Amniotic epithelial cell (primary cell): ENCODE data around the gene ETV4.

Experiments
- DNase-seq: peaks from one replicate; pipeline ENCODE4 v3.0.0-alpha.2; 2010; ENCODE audit warnings: low read depth

Gene ETV4

DNA sequence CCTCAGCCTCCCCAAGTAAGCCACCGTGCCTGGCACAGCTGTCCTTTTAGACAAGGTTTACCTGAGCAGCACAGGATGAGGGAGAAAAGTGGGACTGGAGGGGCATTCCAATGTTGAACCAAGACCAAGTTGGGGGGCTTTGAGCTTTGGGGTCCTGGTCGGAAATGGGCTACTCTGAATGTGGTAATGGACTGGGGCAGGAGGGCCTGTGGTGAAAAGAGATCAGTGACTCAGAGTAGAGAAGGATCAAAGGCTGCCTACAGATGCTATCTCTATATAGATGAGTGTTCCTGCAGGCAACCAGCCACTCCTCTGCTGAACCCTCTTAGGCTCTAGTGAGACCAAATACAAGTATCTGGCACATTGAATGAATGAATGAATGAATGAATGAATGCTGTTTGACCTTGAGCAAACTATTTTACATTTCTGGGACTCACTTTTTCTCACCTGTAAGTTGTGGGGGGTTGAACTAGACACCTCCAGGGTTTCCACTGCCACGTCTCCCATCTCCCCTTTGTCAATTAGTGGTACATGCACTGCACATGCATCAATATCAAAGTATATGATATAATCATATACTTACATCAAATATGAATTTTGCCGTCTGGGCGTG is 26.3 kb upstream of the ETV4 start:
- DNase-seq = peak; percentile 55

DNA sequence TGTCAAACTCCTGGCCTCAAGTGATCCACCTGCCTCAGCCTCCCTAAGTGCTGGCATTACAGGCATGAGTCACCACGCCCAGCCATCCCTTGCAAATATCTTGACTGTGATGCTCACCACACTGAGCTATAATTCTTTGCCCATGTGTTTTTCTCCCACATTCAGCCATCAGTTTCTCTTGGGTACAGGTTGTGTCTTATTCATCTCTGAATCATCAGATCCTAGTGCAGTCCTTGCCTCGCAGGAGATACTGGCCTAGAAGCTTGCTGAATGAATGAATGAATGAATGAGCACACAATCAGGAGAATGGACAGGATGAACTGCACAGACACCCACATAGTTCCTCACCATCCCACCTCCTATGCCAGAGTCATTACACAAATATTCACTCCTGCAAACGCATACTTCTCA is 24.4 kb upstream of the ETV4 start:
- peak; percentile 95 for DNase-seq

- DNase-seq = no peak
Observed at GRCh38 chr17:43568506-43569082, 22.5 kb upstream of the ETV4 start.

GRCh38 chr17:43563600-43564594 is 17.8 kb upstream of the ETV4 start:
- DNase-seq = no peak

- DNase-seq = no peak
Observed at GRCh38 chr17:43562679-43563599, 16.8 kb upstream of the ETV4 start.

- no peak for DNase-seq
Observed at GRCh38 chr17:43560461-43561427, 14.6 kb upstream of the ETV4 start.

DNA sequence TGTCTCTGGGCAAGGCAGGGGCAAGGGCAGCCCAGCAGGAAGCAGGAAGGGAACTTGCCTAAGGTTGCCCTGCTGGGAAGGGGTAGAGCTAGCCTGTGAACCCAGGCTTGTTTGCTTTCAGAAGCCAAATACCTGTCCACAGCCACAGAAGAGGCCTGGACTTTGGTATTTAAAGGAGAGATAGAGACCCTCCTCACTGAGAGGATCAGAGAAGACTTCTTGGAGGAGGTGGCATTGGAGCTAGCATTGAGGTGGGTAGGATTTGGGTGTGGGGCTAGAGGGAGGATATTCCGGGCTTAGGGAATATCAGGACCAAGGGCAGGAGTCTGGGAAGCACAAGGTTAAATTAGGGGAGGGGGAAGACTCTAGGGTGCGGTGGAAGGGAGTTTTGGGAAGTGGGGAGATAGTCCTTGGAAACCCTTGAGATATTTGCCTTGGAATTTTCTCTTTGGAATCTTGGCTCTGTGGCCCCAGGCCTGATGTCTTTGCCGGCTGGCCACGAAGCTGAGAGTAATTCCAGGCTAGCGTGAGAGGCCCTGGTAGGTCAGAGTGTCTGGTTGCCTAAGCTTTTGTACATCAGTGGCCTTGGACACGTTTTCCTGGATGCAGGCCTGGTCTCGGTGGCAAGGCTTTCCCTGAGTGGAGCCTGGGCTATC is 13.1 kb upstream of the ETV4 start:
- no peak for DNase-seq

GRCh38 chr17:43558805-43559160 is 12.6 kb upstream of the ETV4 start:
- no peak for DNase-seq

DNA sequence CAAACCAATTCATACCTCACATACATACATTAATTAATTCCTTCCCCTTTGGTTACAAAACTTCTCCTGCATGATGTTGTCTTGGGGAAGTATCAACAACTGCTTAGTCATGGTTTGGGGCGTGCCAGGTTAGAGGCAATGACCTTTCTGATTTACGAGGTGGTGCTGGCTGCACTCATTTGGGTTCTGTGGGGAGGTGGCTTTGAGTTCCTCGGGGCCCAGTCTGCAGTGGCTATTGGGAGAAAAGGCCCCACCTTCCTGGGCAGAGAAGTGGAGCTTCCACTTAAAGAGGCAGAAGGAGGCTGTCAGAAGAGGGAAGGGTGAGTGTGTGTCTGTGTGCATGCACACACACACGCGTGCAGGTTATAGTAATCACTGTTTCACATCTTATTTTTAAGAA is 10.2 kb upstream of the ETV4 start:
- DNase-seq = peak; percentile 69

- no peak for DNase-seq
Observed at GRCh38 chr17:43554857-43555256, 8.7 kb upstream of the ETV4 start.

- no peak for DNase-seq
Observed at GRCh38 chr17:43553573-43553972, 7.4 kb upstream of the ETV4 start.

- DNase-seq = no peak
Observed at GRCh38 chr17:43552229-43552837, 6.2 kb upstream of the ETV4 start.

GRCh38 chr17:43550754-43551153 is 4.6 kb upstream of the ETV4 start:
- DNase-seq = no peak

DNA sequence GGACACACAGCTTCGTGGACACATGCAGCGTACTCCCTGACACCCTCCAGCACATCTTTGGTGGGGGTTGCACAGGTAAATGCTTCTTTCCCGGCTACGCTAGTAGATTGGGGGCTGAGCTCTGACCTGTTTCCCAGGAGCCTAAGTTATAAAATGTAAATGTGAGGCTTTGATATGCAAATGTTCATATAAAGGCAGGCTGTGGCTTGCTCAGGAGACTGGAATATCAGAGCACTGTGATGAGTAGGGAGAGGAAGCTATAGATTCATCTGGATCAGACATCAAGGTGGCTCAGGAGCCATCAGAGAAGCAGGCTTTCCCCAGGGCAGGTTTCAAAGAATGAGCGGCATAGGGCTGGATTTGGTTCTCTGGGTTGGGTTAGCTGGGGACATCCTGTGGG is 3.4 kb upstream of the ETV4 start:
- no peak for DNase-seq

DNA sequence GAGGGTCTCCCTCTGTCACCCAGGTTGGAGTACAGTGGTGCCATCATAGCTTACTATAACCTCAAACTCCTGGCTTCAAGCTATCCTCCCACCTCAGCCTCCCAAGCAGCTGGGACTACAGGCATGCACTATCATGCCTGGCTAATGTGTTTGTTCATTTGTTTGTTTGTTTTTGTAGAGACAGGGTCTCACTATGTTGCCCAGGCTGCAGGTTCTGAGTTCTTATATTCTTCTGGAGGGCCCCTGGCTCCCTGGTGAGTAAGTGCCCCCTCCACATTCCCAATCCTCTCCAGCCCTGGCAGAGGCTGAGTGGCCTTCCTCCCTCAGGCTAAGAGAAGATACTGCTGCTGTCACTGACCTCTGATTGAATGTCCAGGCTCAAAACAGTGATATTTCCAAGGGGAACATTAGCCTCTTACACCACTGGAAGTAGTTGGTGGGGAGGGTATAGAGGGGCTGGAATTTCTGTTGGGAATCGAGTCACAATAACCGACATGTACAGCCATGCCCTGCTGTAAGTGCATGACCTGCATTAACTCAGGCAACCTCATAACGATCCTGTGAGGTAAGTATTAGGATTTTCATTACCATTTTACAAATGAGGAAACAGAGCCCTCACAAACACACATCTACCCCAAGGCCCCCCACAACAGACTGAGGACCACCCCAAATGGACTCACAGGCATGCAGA is 2.7 kb upstream of the ETV4 start:
- no peak for DNase-seq

DNA sequence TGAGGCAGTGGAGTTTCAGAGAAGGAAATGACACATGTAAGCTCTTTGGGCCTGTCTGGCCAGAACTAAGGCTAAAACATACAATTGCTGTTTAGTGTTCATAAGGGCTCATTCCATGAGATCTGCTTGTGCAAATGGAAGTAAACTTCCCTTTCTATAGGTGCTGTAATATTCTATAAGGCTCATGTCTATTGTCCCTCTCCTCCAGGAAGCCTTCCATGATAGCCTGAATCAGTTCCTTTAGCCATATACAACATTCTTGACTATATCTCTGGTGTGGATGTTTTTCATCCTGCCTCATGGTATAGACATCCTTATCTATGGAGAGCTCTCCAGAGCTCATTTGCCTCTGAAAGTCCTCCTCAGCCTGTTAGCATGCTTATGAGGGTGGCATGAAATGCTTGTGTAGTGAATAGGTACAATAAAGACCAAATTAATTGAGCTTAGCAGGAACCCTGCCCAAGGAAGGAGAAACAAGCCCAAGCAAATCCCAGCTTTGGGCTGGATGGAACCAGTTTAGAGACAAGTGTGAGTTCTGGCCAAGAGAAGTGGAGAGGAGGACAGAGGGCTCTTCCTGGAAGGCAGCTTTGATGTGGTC is 1.6 kb upstream of the ETV4 start:
- DNase-seq = no peak

DNA sequence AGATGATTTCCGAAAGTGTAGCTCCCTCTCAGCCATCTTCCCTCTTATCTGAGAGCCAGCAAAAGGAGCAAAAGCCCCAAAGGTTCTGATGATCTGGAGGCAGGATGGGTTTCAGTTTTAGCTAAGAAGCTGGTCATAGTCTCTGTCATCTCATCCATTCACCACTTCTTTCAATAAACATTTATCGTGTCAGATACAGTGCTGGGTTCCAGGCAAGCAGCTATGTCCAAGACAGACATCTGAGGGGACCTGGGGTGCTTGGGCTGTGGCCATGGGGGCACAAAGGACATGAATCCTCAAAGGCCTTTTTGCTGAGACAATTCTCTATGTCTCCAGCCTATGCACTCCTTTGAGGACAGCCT is 1.0 kb upstream of the ETV4 start:
- DNase-seq = no peak

DNA sequence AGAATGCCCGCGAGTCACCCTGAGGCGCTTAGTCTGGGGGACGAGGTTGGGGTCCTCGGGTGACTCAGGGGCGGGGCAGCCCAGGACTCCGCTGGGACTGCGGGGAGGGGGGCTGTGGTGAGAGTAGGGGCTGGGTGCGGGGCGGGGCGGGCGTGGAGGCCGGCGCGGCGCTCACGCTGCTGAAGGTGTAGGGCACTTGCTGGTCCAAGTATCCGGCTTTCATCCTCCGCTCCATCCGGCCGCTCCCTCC is 832 bp downstream of the ETV4 start:
- no peak for DNase-seq
